Measurements from ENCODE around the gene CFAP221.

The CFAP221 gene

GRCh38 chr2:119544075-119544938 is at the start of gene CFAP221:
TSS of gene CFAP221 (plus strand) at chr2:119544449. CDS start at chr2:119546132, 1,683 bp downstream.
- DNase-seq = peak; percentile 72

GRCh38 chr2:119495948-119496347 is 48.3 kb upstream of the CFAP221 start:
- DNase-seq = no peak

- DNase-seq = no peak
Observed at GRCh38 chr2:119496682-119497081, 47.6 kb upstream of the CFAP221 start.

- no peak for DNase-seq
Observed at GRCh38 chr2:119508756-119509155, 35.5 kb upstream of the CFAP221 start.

- no peak for DNase-seq
Observed at GRCh38 chr2:119511989-119512388, 32.3 kb upstream of the CFAP221 start.

- DNase-seq = no peak
Observed at GRCh38 chr2:119512946-119513345, 31.3 kb upstream of the CFAP221 start.

- DNase-seq = no peak
Observed at GRCh38 chr2:119513832-119514231, 30.4 kb upstream of the CFAP221 start.

- DNase-seq = no peak
Observed at GRCh38 chr2:119516121-119516520, 28.1 kb upstream of the CFAP221 start.

GRCh38 chr2:119517433-119517832 is 26.8 kb upstream of the CFAP221 start:
- DNase-seq = peak; percentile 71

GRCh38 chr2:119518401-119519056 is 25.7 kb upstream of the CFAP221 start:
- DNase-seq = no peak

- DNase-seq = no peak
Observed at GRCh38 chr2:119519057-119519408, 25.2 kb upstream of the CFAP221 start.

- DNase-seq = no peak
Observed at GRCh38 chr2:119520696-119521432, 23.4 kb upstream of the CFAP221 start.

- DNase-seq = no peak
Observed at GRCh38 chr2:119521433-119522050, 22.7 kb upstream of the CFAP221 start.

GRCh38 chr2:119522671-119523070 is 21.6 kb upstream of the CFAP221 start:
- DNase-seq = no peak

GRCh38 chr2:119523383-119523951 is 20.8 kb upstream of the CFAP221 start:
- DNase-seq = no peak

- DNase-seq = no peak
Observed at GRCh38 chr2:119523952-119524694, 20.1 kb upstream of the CFAP221 start, which contains the start of gene SCTR. TSS of gene SCTR (minus strand) at chr2:119524483. CDS start at chr2:119524226, 257 bp downstream.

GRCh38 chr2:119525614-119526013 is 18.6 kb upstream of the CFAP221 start:
- no peak for DNase-seq

- DNase-seq = no peak
Observed at GRCh38 chr2:119527999-119528398, 16.2 kb upstream of the CFAP221 start.

- no peak for DNase-seq
Observed at GRCh38 chr2:119531292-119531691, 13.0 kb upstream of the CFAP221 start.

- no peak for DNase-seq
Observed at GRCh38 chr2:119533560-119533959, 10.7 kb upstream of the CFAP221 start.

- no peak for DNase-seq
Observed at GRCh38 chr2:119536211-119536610, 8.0 kb upstream of the CFAP221 start.

GRCh38 chr2:119536707-119537106 is 7.5 kb upstream of the CFAP221 start:
- DNase-seq = no peak
